Stimulated activated CD4-positive, alpha-beta T cell treated with anti-CD3 and anti-CD28 coated beads, Interleukin-15, amount 100 ng/mL, for 24 hours (primary cell): Measurements from ENCODE around the gene MYB.
"Not testable (repeated sequence)": the region's sequence is repeated elsewhere in the genome, so short reads cannot be mapped to it uniquely, and the experiment has no call there.

Experiments
- DNase-seq: peaks from one replicate; pipeline ENCODE4 v3.0.0-alpha.2; 2020

MYB gene

GRCh38 chr6:135224037-135224647 is 43.0 kb downstream of the MYB start:
- no peak for DNase-seq

DNA sequence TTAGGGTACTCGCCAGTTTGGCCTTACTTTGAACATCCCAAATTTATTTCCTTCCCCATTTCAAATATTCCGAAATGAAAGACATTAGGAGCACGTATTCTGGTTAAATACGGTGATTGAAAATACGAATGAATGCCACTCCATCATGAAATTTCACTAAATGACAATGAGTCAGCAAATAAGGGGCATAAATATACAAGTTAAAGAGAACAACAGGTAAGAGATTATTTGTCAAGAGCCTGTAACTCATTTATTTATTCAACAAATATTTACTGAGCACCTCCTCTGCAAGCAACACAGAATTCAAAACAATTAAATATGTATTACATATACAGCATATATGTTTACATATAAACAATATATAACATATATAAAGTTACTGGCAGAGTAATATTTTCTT is 44.8 kb downstream of the MYB start:
- DNase-seq, result no peak

- no peak for DNase-seq
Measured at GRCh38 chr6:135226537-135226936, 45.4 kb downstream of the MYB start.

- no peak for DNase-seq
Measured at GRCh38 chr6:135227349-135227748, 46.2 kb downstream of the MYB start.

DNA sequence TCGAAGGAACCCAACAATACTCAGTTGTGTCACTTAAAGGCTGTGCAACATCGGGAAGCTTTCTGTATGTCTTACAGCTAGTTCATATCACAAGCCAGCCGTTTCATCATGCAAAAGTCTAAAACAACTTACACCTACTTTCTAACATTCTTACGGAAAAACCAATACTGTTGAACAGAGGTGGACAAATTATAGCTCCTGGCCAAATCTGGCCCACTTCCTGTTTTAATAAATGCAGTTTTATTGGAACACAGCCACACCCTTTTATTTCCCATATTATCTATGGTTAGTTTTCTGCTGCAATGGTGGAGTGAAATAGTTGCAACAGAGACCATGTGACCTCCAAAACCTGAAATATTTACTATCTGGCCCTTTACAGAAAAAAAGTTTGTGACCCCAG is 46.6 kb downstream of the MYB start:
- no peak for DNase-seq

DNA sequence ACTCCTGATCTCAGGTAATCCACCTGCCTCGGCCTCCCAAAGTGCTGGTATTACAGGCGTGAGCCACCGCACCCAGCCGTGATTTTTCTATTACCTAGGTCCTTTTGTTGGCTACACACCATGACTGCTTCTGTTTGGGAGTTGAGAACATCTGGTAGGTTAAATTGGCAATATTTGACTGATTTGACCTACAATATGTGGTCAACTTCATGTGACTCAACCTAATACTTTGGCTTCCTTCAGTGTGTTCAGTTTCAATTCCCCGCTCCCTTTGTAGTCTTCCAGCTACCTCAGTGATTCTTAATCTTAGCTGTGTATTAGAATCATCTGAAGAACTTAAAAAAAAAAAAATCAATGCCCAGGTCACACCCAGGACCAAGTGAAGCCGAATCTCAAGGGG is 47.4 kb downstream of the MYB start:
- DNase-seq, result no peak

GRCh38 chr6:135229996-135230395 is 48.9 kb downstream of the MYB start:
- no peak for DNase-seq

DNA sequence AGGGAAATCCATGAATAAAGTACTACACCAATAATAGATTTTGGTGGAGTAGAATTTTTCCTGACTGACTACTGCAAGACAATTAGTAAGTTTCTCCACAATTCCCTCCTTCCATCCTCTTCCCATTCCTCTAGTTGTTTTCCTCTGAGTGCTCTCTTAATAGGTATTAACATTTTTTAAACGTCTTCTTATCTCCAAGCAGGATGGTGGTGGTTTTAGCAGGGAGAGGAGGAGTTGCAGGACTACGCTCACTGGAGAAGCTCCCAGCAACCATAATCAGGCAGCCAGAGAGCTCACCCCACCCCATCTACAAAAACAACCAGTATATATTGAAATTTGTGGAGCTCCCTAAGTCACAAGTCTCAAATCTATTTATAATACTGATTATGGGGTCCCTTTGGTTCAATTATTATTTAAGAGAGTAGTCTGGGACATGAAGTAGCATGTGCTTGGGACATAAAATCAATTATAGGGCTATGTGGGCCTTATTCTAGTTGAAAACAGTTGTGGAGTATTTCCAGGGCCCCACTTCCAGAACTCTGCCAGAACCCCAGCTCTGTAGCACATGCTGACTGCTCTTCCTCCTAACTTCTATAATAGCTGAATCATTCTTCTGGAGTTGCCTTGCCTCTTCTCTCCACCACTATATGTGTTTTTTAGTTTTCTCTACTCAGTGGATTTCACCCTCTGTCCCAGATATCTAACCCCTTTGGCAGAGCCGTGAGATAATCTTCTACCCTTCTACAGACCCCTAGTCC is 49.8 kb downstream of the MYB start:
- DNase-seq, result no peak

DNA sequence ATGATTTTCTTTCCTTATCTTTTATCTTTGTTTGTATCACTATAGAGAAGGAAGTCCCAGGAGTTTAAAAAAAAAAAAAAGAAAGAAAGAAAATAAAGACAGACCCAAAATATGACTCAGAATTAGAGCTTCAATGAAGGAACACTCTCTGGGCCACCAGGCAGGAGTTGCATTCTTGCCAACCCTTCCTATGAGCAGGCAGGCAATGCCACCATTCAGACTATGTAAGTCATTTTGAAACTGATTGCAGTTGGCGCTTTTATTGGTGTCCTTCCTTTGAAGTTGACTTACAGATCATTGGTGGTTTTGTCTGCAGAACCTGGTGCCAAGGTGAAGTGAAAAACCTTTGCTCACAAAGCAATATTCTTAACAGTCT is 50.3 kb downstream of the MYB start:
- DNase-seq, result peak; percentile 36

DNA sequence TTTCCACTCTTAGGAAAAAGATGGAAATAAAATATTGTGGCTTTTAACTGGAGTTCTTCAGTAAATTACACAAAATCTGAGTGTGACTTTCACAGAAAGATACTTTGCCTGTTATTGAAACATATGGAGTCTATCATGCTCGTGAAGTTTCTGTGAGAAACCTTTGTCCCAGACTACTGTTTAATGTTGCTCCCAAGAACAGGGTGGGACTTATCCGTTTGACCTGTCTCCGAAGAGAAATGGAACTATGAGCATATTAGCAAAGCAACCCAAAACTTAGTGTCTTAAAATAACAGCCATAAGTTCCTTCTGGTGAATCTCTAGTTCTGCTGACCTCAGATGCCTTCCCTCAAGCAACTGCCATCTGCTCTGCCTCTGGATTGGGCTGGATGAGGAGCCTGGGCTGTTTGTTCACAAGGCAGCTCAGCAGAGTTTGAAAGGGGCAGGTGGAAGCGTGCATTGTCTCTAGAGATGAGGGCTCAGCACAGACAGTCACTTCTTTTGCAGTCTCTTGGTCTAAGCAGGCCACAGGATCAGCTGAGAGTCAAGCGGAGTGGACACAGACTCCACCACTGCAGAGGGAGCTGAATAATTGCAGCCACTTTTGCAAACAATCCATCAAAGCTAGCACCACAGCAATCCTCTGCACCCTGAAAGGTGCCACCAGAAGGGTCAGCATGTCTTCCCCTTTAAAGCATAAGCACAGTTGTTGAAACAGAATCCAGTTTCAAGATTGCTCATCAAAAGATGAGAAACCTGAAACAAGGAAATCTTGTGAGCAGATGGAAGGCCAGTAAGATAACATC is 52.8 kb downstream of the MYB start:
- no peak for DNase-seq

GRCh38 chr6:135234492-135234780 is 53.3 kb downstream of the MYB start:
- no peak for DNase-seq

DNA sequence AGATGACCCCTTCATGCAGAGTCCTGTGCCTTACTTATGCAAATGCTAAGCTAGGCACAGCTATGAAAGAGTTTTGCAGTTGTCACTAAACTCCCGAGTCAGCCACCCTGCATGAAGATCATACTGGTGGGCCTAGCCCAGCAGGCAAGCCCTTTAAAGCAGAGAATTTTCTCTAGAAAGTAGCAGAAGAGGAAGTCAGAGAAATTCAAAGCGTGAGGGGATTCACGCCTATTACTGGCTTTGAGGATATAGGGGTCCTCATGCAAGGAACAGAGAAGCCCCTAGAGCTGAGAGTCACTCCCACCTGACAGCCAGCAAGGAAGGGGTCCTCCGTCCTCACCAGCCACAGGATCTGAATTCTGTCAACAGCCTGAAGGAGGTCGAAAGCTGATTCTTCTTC is 54.6 kb downstream of the MYB start:
- DNase-seq, result no peak

- DNase-seq, result no peak
Measured at GRCh38 chr6:135236319-135236718, 55.2 kb downstream of the MYB start.

GRCh38 chr6:135236732-135237131 is 55.6 kb downstream of the MYB start:
- DNase-seq, result peak; percentile 15

DNA sequence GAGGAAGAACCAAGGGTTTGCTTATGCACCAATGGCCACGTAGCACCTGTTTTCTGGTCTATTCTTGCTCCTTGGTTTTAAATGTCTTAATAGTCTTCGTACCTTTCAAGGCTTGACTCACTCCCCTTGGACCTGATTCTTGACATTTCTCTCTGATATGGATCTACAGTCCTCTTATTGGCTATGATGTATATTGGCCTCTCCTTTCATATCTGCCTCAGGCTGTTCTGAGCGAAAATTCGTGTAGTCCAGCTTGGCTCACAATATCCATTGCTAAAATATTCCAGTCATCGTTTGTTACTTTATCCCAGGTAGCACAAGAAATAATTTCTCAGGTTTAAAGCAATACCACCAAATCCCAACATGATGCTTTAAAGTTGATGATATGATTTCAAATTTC is 59.6 kb downstream of the MYB start:
- no peak for DNase-seq

DNA sequence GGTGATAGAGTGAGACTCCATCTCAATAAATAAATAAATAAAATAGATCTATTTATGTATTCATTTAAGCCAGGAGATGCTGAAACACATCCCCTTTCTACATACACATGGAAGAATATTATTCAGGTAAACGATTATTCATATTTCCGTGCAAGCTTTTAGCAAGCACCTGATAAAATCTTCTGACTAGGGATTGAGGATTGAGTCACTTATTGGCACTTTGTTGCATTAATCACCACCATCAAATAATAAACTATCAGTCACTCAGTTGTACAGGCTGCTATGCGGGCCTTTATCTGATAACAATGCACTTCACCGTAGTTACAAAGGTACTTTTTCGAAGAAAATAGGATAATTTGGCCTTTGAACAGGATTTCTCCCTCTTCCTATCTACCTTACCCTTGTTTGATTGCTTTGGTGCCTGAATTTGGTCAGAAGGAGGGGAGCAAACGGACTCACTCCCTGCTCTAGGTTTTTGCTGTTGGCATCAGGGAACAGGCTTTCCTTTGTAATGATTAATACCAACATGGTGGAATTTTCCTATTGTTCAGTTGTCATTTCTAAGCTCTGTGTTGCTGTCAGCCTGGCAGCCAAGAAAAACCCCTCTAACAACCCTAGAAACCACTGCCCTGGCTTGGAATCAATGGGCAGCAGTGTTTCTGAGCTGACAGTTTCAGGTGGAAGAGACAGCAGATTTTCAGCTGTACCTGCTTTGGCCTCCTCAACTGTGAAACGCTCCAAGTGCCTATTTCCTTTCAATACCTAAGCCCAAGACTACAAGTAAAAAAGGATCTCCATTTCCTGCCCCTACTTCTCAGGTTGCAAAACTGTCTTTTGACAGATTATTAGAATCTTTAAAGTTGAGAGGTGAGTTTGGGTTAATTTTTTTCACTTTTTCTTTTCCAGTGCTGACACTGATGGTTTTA is 63.0 kb downstream of the MYB start:
- DNase-seq, result no peak

- DNase-seq, result no peak
Measured at GRCh38 chr6:135244805-135245204, 63.7 kb downstream of the MYB start.

GRCh38 chr6:135246412-135247012 is 65.4 kb downstream of the MYB start:
- DNase-seq, result not testable (repeated sequence)

DNA sequence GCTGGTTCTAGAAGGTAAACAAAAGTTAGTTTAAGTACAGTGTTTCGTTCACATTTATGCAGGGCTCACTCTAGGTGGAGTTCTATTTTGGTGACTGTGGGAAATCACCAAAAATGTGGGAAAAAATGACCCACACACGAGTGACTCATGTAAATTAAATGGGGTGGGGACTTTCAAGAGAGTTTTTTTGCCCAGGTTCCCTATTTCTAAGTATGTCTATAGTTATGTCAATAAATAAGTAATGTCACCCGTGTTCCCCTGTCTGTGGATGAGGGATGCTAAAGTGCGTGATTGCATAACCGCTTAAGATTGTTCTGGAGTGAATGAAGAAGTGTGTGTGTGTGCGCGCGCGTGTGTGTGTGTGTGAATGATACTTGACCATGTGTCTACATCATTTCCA is 69.1 kb downstream of the MYB start:
- no peak for DNase-seq

GRCh38 chr6:135250751-135251497 is 69.8 kb downstream of the MYB start:
- no peak for DNase-seq

DNA sequence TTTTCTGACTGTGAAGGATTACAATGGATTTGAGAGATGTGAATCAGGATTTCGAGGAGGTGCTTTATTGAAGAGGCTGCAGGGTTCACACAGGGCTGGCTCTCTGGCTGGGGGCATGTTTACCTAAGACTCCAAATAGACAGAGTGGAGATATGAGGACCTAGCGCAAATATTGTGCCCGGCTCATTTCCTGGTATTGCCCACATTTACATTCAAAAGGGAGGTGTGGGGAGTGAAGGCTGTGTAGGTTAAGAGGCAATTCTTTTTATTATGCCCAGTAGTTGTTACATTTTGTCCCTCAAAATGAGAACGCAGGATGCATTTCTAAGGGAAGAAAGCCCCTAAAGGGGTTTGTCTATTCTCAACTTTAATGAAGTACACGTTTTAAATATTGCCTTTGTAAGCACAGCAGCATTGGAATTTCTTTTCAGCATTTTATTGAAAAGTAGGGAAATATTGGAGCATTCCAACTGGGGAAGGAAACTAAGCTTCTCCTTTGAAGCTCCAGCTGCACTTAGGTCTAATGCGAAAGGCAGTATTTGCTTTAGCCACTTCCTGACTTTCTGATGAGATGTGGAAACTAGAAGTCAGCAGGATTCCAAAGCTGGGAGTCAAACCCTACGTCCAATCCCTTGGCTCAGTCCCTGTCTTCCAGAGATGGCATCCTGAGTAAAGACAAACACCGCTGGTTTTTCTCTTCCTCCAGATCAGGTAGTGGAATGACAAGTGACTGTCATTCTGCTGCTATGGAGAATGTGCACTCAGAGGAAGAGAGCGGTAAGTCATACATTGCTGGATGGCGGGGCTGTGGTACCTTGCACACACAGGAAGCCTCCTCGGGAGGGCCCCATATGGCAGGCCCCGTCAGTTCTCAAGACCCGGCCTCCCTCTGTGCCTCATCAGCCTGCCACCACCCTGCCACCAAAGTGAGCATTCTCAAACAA is 70.7 kb downstream of the MYB start:
- peak; percentile 8 for DNase-seq
